Mononuclear cell (primary cell): ENCODE data around the gene MFN2. TPM values are rescaled to one million over a fixed set of nuclear protein-coding genes. Genes with fewer than 3 reads are reported as not detected.
"Not testable (repeated sequence)": the region's sequence is repeated elsewhere in the genome, so short reads cannot be mapped to it uniquely, and the experiment has no call there.

Experiments
- H3K27me3 ChIP-seq: 2 replicates; pipeline ENCODE4 v1.6.0; 2011; ENCODE audit warnings: low read length, control low read depth; ENCODE audit not compliant: insufficient read depth
- H3K4me1 ChIP-seq: 2 replicates; pipeline ENCODE4 v1.5.1; 2011; ENCODE audit warnings: mild to moderate bottlenecking, low read length, control low read depth; ENCODE audit not compliant: insufficient read depth
- H3K4me3 ChIP-seq: 2 replicates; pipeline ENCODE4 v1.5.1; 2011; ENCODE audit warnings: mild to moderate bottlenecking, low read length, moderate library complexity
- H3K9me3 ChIP-seq: 2 replicates; pipeline ENCODE4 v1.5.1; 2011; ENCODE audit warnings: low read depth, mild to moderate bottlenecking, control low read depth, low read length
- total RNA-seq: library from RNA; depleted of rRNA; stranded (reverse); fragments of >200 nt; gene quantifications from one replicate; pipeline ENCODE4 v1.2.3, GENCODE V29; 2012

MFN2 gene
- total RNA-seq, result 35.2 TPM

- peaks cover 61% of the 10 kb centered on the region for H3K4me1 ChIP-seq
- H3K27me3 ChIP-seq, result no peaks in the 10 kb centered on the region
- H3K4me3 ChIP-seq, result peak within 1 kb of the TSS; percentile 88
- no peaks in the 10 kb centered on the region for H3K9me3 ChIP-seq
Observed at GRCh38 chr1:11979851-11980675, at the start of gene MFN2. TSS of gene MFN2 (plus strand) at chr1:11980444. CDS start at chr1:11989169, 8,725 bp downstream.

- no peaks in the 10 kb centered on the region for H3K9me3 ChIP-seq
- no peak overlapping the region for H3K4me3 ChIP-seq
- H3K27me3 ChIP-seq, result no peaks in the 10 kb centered on the region
- peaks cover 43% of the 10 kb centered on the region for H3K4me1 ChIP-seq
Observed at GRCh38 chr1:11930571-11931445, 49.4 kb upstream of the MFN2 start.

- no peaks in the 10 kb centered on the region for H3K27me3 ChIP-seq
- peaks cover 39% of the 10 kb centered on the region for H3K4me1 ChIP-seq
- no peak overlapping the region for H3K4me3 ChIP-seq
- H3K9me3 ChIP-seq, result no peaks in the 10 kb centered on the region
Observed at GRCh38 chr1:11931845-11932244, 48.4 kb upstream of the MFN2 start.

GRCh38 chr1:11934302-11935056 lies 45.8 kb upstream of the MFN2 start, which contains the start of gene PLOD1:
TSS of gene PLOD1 (plus strand) at chr1:11934717. CDS start at chr1:11934780, 63 bp downstream.
- no peaks in the 10 kb centered on the region for H3K27me3 ChIP-seq
- peak within 1 kb of the TSS; percentile 56 for H3K4me3 ChIP-seq
- H3K4me1 ChIP-seq, result peaks cover 35% of the 10 kb centered on the region
- no peaks in the 10 kb centered on the region for H3K9me3 ChIP-seq

- H3K4me1 ChIP-seq, result peaks cover 29% of the 10 kb centered on the region
- no peaks in the 10 kb centered on the region for H3K9me3 ChIP-seq
- peak overlapping the region; percentile 56 for H3K4me3 ChIP-seq
- H3K27me3 ChIP-seq, result no peaks in the 10 kb centered on the region
Observed at GRCh38 chr1:11935057-11935412, 45.2 kb upstream of the MFN2 start.

- H3K9me3 ChIP-seq, H3K27me3 ChIP-seq, H3K4me3 ChIP-seq: not testable (repeated sequence)
- H3K4me1 ChIP-seq, result peaks cover 25% of the 10 kb centered on the region
Observed at GRCh38 chr1:11935733-11936132, 44.5 kb upstream of the MFN2 start.

GRCh38 chr1:11938722-11939526 lies 41.3 kb upstream of the MFN2 start:
- Histone ChIP-seq H3K4me1 (peaks cover 17% of the 10 kb centered on the region), H3K4me3 (no peak overlapping the region), H3K9me3 (no peaks in the 10 kb centered on the region), H3K27me3 (no peaks in the 10 kb centered on the region)

- H3K4me3 ChIP-seq, H3K27me3 ChIP-seq, H3K9me3 ChIP-seq: not testable (repeated sequence)
- peaks cover 11% of the 10 kb centered on the region for H3K4me1 ChIP-seq
Observed at GRCh38 chr1:11939794-11940193, 40.5 kb upstream of the MFN2 start.

- Histone ChIP-seq H3K4me1 (peaks cover 5% of the 10 kb centered on the region), H3K4me3 (no peak overlapping the region), H3K27me3 (no peaks in the 10 kb centered on the region), H3K9me3 (no peaks in the 10 kb centered on the region)
Observed at GRCh38 chr1:11940260-11940921, 39.9 kb upstream of the MFN2 start.

- H3K4me3 ChIP-seq, result no peak overlapping the region
- no peaks in the 10 kb centered on the region for H3K4me1 ChIP-seq
- no peaks in the 10 kb centered on the region for H3K9me3 ChIP-seq
- H3K27me3 ChIP-seq, result no peaks in the 10 kb centered on the region
Observed at GRCh38 chr1:11942280-11942679, 38.0 kb upstream of the MFN2 start.

- no peaks in the 10 kb centered on the region for H3K4me1 ChIP-seq
- H3K9me3 ChIP-seq, result no peaks in the 10 kb centered on the region
- no peaks in the 10 kb centered on the region for H3K27me3 ChIP-seq
- no peak overlapping the region for H3K4me3 ChIP-seq
Observed at GRCh38 chr1:11943619-11944018, 36.6 kb upstream of the MFN2 start.

GRCh38 chr1:11944358-11944931 lies 35.8 kb upstream of the MFN2 start:
- H3K4me1 ChIP-seq, result no peaks in the 10 kb centered on the region
- no peaks in the 10 kb centered on the region for H3K27me3 ChIP-seq
- H3K4me3 ChIP-seq, result no peak overlapping the region
- no peaks in the 10 kb centered on the region for H3K9me3 ChIP-seq

GRCh38 chr1:11946647-11947046 lies 33.6 kb upstream of the MFN2 start:
- no peaks in the 10 kb centered on the region for H3K9me3 ChIP-seq
- no peaks in the 10 kb centered on the region for H3K27me3 ChIP-seq
- H3K4me3 ChIP-seq, result no peak overlapping the region
- no peaks in the 10 kb centered on the region for H3K4me1 ChIP-seq
